ENCODE measurements around the gene CA5A. TPM values are rescaled to one million over a fixed set of nuclear protein-coding genes. Genes with fewer than 3 reads are reported as not detected.

CA5A gene
- polyA plus RNA-seq, 1 donor = 0.03 TPM

GRCh38 chr16:87847785-87848675, 88.3 kb downstream of the CA5A start:
- Histone ChIP-seq H3K27me3 (ENCODE audit: control insufficient read depth, insufficient read depth, low read length) (no peaks in the 10 kb centered on the region), H3K27ac (ENCODE audit: low read length) (peak overlapping the region; percentile 85), H3K4me3 (ENCODE audit: low read length) (no peak overlapping the region), H3K36me3 (ENCODE audit: control insufficient read depth, insufficient read depth, low read length) (peaks cover 12% of the 10 kb centered on the region), H3K4me1 (ENCODE audit: control insufficient read depth, insufficient read depth, low read length) (peaks cover 78% of the 10 kb centered on the region), H3K9me3 (ENCODE audit: control insufficient read depth, low read depth, low read length) (no peaks in the 10 kb centered on the region)
- peak; percentile 71 to 81 for DNase-seq
- WGBS (ENCODE audit: insufficient coverage, low lambda C conversion rate) = no CpG with 5 or more reads among the region's 28 CpGs

GRCh38 chr16:87847467-87847784, 88.9 kb downstream of the CA5A start:
- DNase-seq = peak in 1 of 2 donors; percentile 57

GRCh38 chr16:87846705-87847466, 89.4 kb downstream of the CA5A start:
- Histone ChIP-seq H3K27ac (ENCODE audit: low read length) (no peak overlapping the region), H3K4me1 (ENCODE audit: control insufficient read depth, insufficient read depth, low read length) (peaks cover 78% of the 10 kb centered on the region), H3K9me3 (ENCODE audit: control insufficient read depth, low read depth, low read length) (no peaks in the 10 kb centered on the region), H3K36me3 (ENCODE audit: control insufficient read depth, insufficient read depth, low read length) (peaks cover 12% of the 10 kb centered on the region), H3K27me3 (ENCODE audit: control insufficient read depth, insufficient read depth, low read length) (no peaks in the 10 kb centered on the region), H3K4me3 (ENCODE audit: low read length) (no peak overlapping the region)
- no peak for DNase-seq
- WGBS (ENCODE audit: insufficient coverage, low lambda C conversion rate) = no CpG with 5 or more reads among the region's 25 CpGs

More at GRCh38 chr16:87847467-87847784, 88.9 kb downstream of the CA5A start:
- Histone ChIP-seq H3K27ac (ENCODE audit: low read length) (peak overlapping the region; percentile 85), H3K9me3 (ENCODE audit: control insufficient read depth, low read depth, low read length) (no peaks in the 10 kb centered on the region), H3K27me3 (ENCODE audit: control insufficient read depth, insufficient read depth, low read length) (no peaks in the 10 kb centered on the region), H3K36me3 (ENCODE audit: control insufficient read depth, insufficient read depth, low read length) (peaks cover 12% of the 10 kb centered on the region), H3K4me1 (ENCODE audit: control insufficient read depth, insufficient read depth, low read length) (peaks cover 78% of the 10 kb centered on the region), H3K4me3 (ENCODE audit: low read length) (no peak overlapping the region)
- WGBS (ENCODE audit: insufficient coverage, low lambda C conversion rate) = no CpG with 5 or more reads among the region's 8 CpGs

- DNase-seq = no peak
- H3K4me1 ChIP-seq (ENCODE audit: control insufficient read depth, insufficient read depth, low read length) = peaks cover 83% of the 10 kb centered on the region
- no peaks in the 10 kb centered on the region for H3K27me3 ChIP-seq (ENCODE audit: control insufficient read depth, insufficient read depth, low read length)
- H3K4me3 ChIP-seq (ENCODE audit: low read length) = no peak overlapping the region
- no CpG with 5 or more reads among the region's 31 CpGs for WGBS (ENCODE audit: insufficient coverage, low lambda C conversion rate)
- H3K36me3 ChIP-seq (ENCODE audit: control insufficient read depth, insufficient read depth, low read length) = peaks cover 7% of the 10 kb centered on the region
- no peaks in the 10 kb centered on the region for H3K9me3 ChIP-seq (ENCODE audit: control insufficient read depth, low read depth, low read length)
- no peak overlapping the region for H3K27ac ChIP-seq (ENCODE audit: low read length)
Observed at GRCh38 chr16:87845807-87846619, 90.3 kb downstream of the CA5A start.

- H3K4me3 ChIP-seq (ENCODE audit: low read length) = no peak overlapping the region
- no peaks in the 10 kb centered on the region for H3K9me3 ChIP-seq (ENCODE audit: control insufficient read depth, low read depth, low read length)
- no peak for DNase-seq
- H3K36me3 ChIP-seq (ENCODE audit: control insufficient read depth, insufficient read depth, low read length) = peaks cover under 1% of the 10 kb centered on the region
- H3K4me1 ChIP-seq (ENCODE audit: control insufficient read depth, insufficient read depth, low read length) = peaks cover 80% of the 10 kb centered on the region
- no CpG with 5 or more reads among the region's 13 CpGs for WGBS (ENCODE audit: insufficient coverage, low lambda C conversion rate)
- H3K27ac ChIP-seq (ENCODE audit: low read length) = no peak overlapping the region
- no peaks in the 10 kb centered on the region for H3K27me3 ChIP-seq (ENCODE audit: control insufficient read depth, insufficient read depth, low read length)
Observed at GRCh38 chr16:87845213-87845612, 91.1 kb downstream of the CA5A start.

- peaks cover 3% of the 10 kb centered on the region for H3K36me3 ChIP-seq (ENCODE audit: control insufficient read depth, insufficient read depth, low read length)
- DNase-seq = no peak
- H3K9me3 ChIP-seq (ENCODE audit: control insufficient read depth, low read depth, low read length) = peaks cover 3% of the 10 kb centered on the region
- H3K4me1 ChIP-seq (ENCODE audit: control insufficient read depth, insufficient read depth, low read length) = peaks cover 80% of the 10 kb centered on the region
- no peak overlapping the region for H3K27ac ChIP-seq (ENCODE audit: low read length)
- H3K4me3 ChIP-seq (ENCODE audit: low read length) = no peak overlapping the region
- no peaks in the 10 kb centered on the region for H3K27me3 ChIP-seq (ENCODE audit: control insufficient read depth, insufficient read depth, low read length)
- no CpG with 5 or more reads among the region's 13 CpGs for WGBS (ENCODE audit: insufficient coverage, low lambda C conversion rate)
Observed at GRCh38 chr16:87844809-87845208, 91.5 kb downstream of the CA5A start.

GRCh38 chr16:87844120-87844733, 92.1 kb downstream of the CA5A start:
- H3K9me3 ChIP-seq (ENCODE audit: control insufficient read depth, low read depth, low read length) = peaks cover 4% of the 10 kb centered on the region
- H3K27ac ChIP-seq (ENCODE audit: low read length) = peak overlapping the region; percentile 78
- no peaks in the 10 kb centered on the region for H3K27me3 ChIP-seq (ENCODE audit: control insufficient read depth, insufficient read depth, low read length)
- peaks cover 81% of the 10 kb centered on the region for H3K4me1 ChIP-seq (ENCODE audit: control insufficient read depth, insufficient read depth, low read length)
- no CpG with 5 or more reads among the region's 30 CpGs for WGBS (ENCODE audit: insufficient coverage, low lambda C conversion rate)
- H3K4me3 ChIP-seq (ENCODE audit: low read length) = no peak overlapping the region
- no peak for DNase-seq
- peaks cover 3% of the 10 kb centered on the region for H3K36me3 ChIP-seq (ENCODE audit: control insufficient read depth, insufficient read depth, low read length)

- no CpG with 5 or more reads among the region's 17 CpGs for WGBS (ENCODE audit: insufficient coverage, low lambda C conversion rate)
- DNase-seq = peak in 1 of 2 donors; percentile 54
Observed at GRCh38 chr16:87843678-87844105, 92.6 kb downstream of the CA5A start.

GRCh38 chr16:87842209-87842869, 94.0 kb downstream of the CA5A start:
- peak in 1 of 2 donors; percentile 52 for DNase-seq
- no CpG with 5 or more reads among the region's 17 CpGs for WGBS (ENCODE audit: insufficient coverage, low lambda C conversion rate)
- peak overlapping the region; percentile 73 for H3K27ac ChIP-seq (ENCODE audit: low read length)
- H3K4me3 ChIP-seq (ENCODE audit: low read length) = no peak overlapping the region
- H3K27me3 ChIP-seq (ENCODE audit: control insufficient read depth, insufficient read depth, low read length) = no peaks in the 10 kb centered on the region
- H3K9me3 ChIP-seq (ENCODE audit: control insufficient read depth, low read depth, low read length) = peaks cover 4% of the 10 kb centered on the region
- H3K4me1 ChIP-seq (ENCODE audit: control insufficient read depth, insufficient read depth, low read length) = peaks cover 75% of the 10 kb centered on the region
- peaks cover 17% of the 10 kb centered on the region for H3K36me3 ChIP-seq (ENCODE audit: control insufficient read depth, insufficient read depth, low read length)

More at GRCh38 chr16:87843678-87844105, 92.6 kb downstream of the CA5A start:
- Histone ChIP-seq H3K27ac (ENCODE audit: low read length) (peak overlapping the region; percentile 78), H3K4me3 (ENCODE audit: low read length) (no peak overlapping the region), H3K4me1 (ENCODE audit: control insufficient read depth, insufficient read depth, low read length) (peaks cover 83% of the 10 kb centered on the region), H3K27me3 (ENCODE audit: control insufficient read depth, insufficient read depth, low read length) (no peaks in the 10 kb centered on the region), H3K9me3 (ENCODE audit: control insufficient read depth, low read depth, low read length) (peaks cover 4% of the 10 kb centered on the region), H3K36me3 (ENCODE audit: control insufficient read depth, insufficient read depth, low read length) (peaks cover 5% of the 10 kb centered on the region)

Measured in large intestine (tissue), 3 donors.